CD4-positive, alpha-beta T cell treated with Interferon gamma for 1 hour (primary cell): ENCODE measurements around the gene PARP1.
"Not testable (repeated sequence)": the region's sequence is repeated elsewhere in the genome, so short reads cannot be mapped to it uniquely, and the experiment has no call there.

Experiments used
- DNase-seq: peaks from one replicate; pipeline ENCODE4 v3.0.0-alpha.2; 2020

Gene PARP1

DNA sequence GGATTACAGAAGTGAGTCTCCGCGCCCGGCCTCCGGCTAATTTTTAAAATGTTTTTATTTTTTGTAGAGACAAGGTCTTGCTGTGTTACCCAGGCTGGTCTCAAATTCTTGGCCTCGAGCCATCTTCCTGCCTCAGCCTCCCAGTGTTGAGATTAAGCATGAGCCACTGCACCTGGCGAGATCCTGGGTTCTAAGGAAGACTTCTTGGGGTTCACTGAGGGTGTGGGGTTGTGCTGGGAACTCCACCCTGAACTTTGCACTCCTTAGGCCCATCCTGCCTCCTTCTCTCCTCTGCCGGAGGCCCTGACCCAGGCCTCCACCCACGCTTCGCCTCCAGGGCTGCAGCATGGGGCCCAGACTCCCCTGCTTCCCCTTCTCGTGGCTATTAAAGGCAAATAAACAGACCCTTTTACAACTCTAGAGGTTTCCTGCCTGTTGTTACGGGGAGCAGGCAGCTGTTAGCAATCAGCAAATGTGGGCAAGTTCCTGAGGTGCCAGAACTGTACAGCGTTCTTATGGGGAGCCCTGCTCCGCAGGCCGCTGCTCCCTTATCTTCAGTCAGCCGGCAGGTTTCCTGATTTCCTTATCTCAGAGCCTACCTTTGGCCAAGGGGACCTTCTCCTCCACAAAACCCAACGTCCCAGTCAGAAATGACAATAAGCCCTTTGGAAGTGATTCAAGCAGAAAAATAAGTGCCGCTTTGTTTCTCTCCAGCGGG is 57.9 kb downstream of the PARP1 start:
- DNase-seq = no peak

DNA sequence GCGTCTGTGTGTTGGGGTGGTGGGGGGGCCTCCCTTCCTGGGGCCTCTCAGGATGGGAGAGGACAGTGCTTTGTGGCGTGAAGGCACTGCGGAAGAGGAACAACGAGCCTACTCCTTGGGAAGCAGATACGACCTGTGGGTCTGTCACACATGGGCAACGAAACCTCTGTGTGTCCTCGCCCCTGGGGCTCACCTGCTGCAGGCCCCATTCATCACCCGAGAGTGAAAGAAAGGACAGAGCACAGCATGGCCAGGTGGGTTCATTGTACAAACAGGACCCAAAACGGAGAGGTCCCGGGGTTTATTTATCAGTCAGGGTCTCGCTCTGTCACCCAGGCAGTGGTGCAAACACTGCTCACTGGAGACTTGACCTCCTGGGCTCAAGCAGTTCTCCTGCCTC is 58.8 kb downstream of the PARP1 start:
- DNase-seq = no peak

DNA sequence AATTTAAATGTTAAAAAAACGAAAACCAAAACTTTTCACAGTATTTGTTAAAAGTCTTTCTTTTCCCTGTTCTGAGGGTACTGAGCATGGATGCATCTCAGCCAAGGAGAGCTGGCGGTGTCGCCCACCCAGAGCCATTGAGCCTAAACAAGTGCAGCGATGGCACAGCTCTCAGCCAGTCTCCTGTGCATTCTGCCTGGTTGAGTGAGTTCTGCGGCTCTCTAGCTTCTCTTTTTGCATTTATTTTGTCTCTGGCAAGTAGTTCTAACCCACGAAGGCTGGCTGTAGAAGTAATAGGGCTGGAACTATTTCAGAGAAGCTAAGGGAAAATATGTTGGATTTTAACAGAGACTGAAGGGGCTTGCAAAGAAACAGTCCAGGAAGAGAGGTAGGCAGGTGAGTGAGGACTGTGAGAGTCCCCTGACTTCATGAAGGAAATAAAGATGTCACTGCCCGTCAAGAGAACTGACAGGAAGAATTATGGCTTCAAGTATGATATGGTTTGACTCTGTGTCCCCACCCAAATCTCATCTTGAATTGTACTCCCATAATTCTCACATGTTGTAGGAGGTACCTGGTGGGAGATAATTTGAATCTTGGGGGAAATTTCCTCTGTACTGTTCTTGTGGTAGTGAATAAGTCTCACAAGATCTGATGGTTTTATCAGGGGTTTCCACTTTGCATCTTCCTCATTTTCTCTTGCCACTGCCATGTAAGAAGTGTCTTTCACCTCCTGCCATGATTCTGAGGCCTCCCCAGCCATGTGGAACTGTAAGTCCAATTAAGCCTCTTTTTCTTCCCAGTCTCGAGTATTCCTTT is 63.2 kb downstream of the PARP1 start:
- no peak for DNase-seq

DNA sequence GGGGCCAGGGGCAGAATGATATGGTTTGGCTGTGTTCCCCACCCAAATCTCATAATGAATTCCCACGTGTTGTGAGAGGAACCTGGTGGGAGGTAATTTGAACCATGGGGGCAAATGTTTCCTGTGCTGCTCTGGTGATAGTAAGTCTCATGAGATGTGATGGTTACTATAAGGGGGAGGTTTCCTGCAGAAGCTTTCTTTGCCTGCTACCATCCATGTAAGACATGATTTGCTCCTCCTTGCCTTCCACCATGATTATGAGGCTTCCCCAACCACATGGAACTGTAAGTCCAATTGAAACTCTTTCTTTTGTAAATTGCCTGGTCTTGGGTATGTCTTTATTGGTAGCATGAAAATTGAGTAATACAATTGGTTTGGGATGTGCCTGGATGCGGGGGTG is 65.2 kb downstream of the PARP1 start:
- no peak for DNase-seq

DNA sequence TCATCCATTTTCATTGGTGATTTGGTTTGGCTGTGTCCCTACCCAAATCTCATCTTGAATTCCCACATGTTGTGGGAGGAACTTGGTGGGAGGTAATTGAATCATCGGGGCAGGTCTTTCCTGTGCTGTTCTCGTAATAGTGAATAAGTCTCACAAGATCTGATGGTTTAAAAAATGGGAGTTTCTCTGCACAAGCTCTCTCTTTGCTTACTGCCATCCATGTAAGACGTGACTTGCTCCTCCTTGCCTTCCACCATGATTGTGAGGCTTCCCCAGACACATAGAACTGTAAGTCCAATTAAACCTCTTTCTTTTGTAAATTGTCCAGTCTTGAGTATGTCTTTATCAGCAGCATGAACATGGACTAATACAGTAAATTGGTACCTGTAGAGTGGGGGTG is 67.8 kb downstream of the PARP1 start:
- not testable (repeated sequence) for DNase-seq

DNA sequence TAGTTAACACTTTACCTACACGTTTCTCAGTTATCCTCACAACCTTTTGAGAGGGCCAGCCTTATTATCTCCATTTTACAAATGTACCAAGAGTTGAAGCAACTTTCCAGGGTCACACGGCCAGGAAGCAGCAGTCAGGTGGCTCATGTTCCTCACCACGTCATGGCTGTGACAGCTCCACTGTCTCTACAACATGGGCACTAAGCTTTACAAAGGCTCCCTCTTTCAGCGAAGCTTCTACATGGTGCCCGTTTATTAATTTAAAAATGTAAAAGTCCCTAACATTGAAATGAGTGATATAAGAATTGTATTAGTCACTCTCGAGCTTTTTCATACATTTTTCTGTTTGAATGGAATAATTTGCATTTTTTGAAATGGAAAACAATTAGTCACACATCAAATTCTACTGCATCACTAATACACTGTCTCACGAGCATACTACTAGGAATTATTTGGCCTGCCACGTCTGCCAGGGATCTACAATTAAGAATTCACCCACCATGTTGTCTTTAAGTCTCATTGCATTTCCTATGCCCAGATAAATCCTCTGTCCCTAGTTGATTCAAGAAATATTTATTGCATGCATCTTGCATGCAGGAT is 70.5 kb downstream of the PARP1 start:
- DNase-seq = no peak

DNA sequence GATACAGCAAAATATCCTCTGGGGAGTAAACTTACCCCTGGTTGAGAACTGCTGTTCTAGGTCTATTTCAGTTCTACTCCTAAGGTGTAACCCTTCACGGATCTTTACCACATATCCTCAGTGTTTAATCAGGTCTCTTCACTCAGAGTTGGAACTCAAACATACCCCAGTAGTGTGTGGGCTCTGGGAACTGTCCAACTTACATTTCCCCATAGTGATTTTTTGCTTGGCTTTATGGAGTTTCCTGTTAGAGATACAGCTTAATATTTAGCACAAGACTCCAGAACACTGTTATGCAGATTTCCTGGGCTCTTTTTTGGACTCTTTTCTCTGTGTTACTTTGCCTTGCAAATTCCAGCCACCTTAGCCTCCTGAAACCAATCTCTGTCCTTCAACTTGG is 72.2 kb downstream of the PARP1 start:
- no peak for DNase-seq

DNA sequence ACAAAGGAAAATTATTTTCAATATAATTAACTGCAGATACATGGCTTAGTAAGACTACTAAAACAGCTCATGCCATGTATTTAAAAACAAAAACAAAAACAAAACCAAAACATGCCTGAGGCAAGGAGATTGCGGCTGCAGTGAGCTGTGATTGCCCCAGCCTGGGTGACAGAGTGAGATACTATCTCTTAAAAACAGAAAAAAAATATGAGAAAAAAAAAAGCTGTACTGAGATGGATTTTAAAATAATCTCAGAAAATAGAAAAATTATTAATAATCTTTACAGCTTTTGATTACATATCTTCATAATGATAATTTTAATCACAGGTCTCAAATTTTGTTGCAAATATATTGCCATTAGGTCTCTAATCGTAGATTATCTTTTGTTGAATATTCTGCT is 74.9 kb downstream of the PARP1 start:
- no peak for DNase-seq

DNA sequence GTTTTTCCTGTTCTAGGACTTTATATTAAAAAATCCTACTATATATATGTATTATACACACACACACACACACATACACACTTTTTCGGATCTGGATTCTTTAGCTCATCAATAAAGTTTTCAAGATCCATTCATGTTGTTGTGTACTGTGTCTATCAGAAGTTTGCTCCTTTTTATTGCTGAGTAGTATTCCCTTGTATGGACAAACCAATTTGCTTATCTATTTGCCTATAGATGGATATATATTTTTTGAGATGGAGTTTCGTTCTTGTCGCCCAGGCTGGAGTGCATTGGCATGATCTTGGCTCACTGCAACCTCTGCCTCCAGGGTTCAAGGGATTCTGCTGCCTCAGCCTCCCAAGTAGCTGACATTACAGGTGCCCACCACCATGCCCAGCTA is 78.7 kb downstream of the PARP1 start:
- DNase-seq = no peak

DNA sequence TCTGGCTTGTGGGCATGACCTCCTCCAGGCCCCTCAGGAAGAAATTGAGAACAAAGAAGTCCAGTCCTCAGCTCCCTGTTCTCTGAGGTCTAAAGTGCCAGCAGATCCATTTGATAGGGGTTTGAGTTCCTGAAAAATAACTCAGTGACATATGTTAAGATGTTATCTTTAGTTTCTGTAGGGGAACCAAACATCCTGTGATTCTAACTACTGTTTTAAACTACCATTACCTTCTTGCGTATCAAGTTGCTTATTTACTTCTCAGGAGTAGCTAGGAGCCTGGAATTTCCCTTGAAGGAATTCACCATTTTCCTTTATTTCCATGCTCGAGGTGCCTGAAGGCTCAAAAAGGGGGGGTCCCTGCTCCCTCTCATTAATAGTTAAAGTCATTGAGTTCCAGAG is 80.1 kb downstream of the PARP1 start:
- no peak for DNase-seq

DNA sequence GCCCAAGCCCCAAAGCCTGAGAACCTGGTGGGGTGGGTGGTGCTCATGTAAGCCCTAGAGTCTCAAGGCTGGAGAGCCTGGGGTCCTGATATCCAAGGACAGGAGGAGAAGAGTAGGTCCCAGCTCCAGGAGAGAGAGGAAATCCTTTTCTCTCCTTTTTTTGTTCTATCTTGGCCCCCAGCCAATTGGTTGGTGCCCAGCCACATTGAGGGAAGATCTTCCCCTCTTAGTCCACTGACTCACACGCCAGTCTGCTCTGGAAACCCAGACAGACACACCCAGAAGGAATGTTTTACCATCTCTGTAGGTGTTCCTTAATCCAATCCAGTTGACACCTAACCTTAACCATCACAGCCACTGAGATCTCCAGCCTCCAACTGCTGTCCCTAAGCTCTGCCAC is 82.7 kb downstream of the PARP1 start:
- DNase-seq = no peak

DNA sequence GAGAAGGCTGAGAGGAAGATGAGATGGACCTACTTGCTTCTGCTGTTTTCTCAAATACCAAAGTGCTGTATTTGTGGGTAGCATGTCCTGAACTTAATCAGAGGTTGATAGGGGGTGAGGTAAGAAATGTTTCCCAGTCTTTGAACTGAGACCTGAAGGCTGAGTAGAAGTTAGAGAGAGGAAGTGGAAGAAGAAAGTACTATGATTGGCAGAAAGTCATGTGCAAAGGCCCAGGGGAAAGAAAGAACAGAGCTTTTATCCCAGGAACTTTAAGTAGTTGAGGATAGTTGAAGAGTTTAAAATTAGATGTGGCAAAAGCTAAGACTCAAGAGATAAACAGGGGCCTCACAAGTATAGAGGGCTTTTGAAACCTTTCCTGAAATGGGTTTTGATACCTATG is 83.4 kb downstream of the PARP1 start:
- no peak for DNase-seq

DNA sequence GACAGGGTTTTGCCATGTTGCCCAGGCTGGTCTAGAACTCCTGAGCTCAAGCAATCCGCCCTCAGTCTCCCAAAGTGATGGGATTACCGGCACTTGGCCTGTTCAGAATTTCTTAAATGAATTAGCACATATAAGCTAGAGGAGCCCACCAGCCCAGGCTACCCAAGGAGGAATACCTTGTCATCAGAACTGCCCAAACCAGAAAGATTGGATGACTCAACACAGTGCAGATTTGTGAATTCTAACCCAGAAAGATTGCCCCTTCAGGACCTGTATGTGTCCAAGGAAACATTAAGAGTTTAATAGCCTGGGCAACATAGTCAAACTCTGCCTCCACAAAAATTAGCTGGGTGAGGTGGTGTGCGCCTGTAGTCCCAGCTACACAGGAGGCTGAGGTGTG is 84.9 kb downstream of the PARP1 start:
- no peak for DNase-seq

DNA sequence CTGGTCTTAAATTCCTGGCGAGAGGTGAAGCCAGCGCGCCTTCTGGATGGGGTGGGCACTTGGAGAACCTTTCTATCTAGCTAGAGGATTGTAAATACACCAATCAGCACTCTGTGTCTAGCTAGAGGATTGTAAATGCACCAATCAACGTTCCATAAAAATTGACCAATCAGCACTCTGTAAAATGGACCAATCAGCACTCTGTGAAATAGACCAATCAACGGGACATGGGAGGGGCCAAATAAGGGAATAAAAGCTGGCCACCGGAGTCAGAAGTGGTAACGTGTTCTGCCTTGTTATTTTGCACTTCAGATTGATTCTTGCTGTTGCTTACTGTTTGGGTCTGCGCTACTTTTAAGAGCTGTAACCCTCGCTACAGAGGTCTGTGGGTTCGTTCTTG is 87.0 kb downstream of the PARP1 start:
- DNase-seq = no peak

DNA sequence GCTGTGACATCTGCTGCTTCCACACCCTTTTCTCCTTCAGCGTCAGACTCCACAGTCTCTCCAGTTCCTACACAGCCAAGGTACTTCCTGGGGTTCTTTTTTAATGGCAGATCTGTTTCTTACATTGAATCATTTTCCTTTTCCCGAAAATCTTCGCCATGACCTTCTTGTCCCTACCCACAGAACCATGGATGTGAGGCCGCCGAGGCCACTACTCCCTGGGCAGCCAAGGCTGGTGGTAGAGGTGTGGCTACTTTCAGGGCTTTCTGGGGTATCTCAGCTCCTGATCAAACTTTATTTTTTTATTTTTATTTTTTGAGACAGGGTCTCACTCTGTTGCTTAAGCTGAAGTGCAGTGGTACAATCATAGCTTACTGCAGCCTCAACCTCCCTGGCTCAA is 89.4 kb downstream of the PARP1 start:
- no peak for DNase-seq

DNA sequence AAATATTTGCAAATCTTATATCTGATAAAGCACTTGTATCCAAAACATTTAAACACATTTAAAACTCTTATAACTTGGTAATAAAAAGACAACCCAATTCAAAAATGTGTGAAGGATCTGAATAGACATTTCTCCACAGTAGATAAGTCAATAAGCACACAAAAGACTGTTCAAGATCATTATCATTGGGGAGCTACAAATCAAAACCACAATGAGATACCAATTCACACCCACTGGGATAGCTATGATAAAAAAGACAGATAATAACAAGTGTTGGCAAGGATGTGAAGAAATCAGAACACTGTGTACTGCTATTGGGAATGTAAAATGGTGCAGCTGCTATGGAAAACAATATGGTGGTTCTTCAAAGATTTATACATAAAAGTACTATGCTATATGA is 93.8 kb downstream of the PARP1 start:
- no peak for DNase-seq

DNA sequence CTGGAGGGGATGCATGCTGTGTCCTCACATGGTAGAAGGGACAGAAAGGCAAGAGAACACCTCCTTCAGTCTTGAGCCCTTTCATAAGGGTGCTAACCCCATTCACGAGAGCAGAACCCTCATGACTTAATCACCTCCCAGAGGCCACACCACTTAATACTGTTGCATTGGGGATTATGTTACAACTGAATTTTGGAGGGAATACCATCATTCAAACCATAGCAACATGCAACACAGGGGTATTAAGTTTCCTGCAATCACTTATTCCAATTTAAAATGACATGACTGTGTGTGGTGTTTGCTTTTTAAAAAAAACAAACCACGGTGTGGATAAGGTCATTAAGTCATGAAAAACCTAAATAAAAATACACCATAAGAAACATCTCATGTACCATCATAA is 95.8 kb downstream of the PARP1 start:
- DNase-seq = no peak

DNA sequence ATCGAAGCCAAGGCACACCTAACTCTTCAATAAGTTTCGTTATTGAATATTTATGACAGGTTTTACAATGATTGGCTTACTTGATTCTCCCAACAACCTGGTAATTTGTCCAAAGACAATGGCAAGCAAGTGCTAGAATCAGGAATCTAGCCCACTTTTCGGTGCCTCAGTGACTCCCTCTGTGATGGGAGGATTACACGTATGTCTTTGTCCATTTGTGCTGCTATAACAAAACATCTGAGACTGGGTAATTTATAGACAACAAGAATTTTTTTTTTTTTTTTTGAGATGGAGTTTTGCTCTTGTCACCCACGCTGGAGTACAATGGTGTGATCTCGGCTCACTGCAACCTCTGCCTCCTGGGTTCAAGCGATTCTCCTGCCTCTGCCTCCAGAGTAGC is 96.5 kb downstream of the PARP1 start:
- no peak for DNase-seq
